Uterus (tissue), 2 donors: ENCODE measurements around the gene PCTP.

Experiments used
- CTCF ChIP-seq, 4 experiments: fragments of 200-600 bp in 2 of 4; fragments of 450-650 bp in 2 of 4; sonication (generic) in 2 of 4; IDR thresholded peaks; one replicate each; pipeline ENCODE4 v1.5.1; 2016 to 2019; ENCODE audit warnings: antibody characterized with exemption in 4 of 4, mild to moderate bottlenecking in 2 of 4, moderate library complexity in 1 of 4
- POLR2A ChIP-seq, 2 donors: fragments of 450-650 bp; IDR thresholded peaks; one replicate each; pipeline ENCODE4 v1.6.1; 2016; ENCODE audit warnings: antibody characterized with exemption in 2 of 2, mild to moderate bottlenecking in 1 of 2, moderate library complexity in 1 of 2

- TF ChIP-seq CTCF (IDR thresholded peaks at IDR 0.05) (no peak), POLR2A (IDR thresholded peaks at IDR 0.05) (no peak)
These were observed 9.9 kb downstream of the PCTP start for GRCh38 chr17:55760643-55761355.
